GM18505 (cell line): ENCODE results near the gene KRTAP5-2.
"Not testable (repeated sequence)": the region's sequence is repeated elsewhere in the genome, so short reads cannot be mapped to it uniquely, and the experiment has no call there.

Experiments
- ATAC-seq: cut with Tn5 transposase; IDR thresholded peaks from one replicate; pipeline ENCODE4 v1.9.1; 2021; ENCODE audit not compliant: unreplicated experiment
- POLR2A ChIP-seq: IDR thresholded peaks from 4 replicates; pipeline ENCODE4 v1.6.1; 2011; ENCODE audit warnings: borderline replicate concordance; ENCODE audit not compliant: insufficient read depth, insufficient read length; ENCODE audit errors: extremely low read depth

KRTAP5-2 gene

DNA sequence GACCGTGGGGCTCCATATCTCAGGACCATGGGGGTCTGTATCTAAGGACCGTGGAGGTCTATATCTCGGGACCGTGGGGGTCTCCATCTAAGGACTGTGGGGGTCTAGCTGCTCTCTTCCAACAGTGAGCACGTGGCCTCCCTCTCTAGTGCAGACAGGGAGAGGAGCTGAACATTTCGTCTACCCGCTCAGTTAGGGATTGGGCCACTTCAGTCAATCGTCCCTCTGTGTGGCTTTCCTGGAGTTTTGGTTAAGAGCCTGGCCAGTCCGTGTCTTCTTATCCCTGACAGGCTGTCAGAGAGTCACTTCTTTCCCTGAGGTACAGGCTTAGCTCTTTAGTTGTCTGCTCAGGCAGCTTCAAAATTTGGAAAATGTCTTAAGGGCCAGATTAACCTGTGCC lies 16.1 kb downstream of the KRTAP5-2 start:
- ATAC-seq = no peak
- TF ChIP-seq POLR2A = no peak

DNA sequence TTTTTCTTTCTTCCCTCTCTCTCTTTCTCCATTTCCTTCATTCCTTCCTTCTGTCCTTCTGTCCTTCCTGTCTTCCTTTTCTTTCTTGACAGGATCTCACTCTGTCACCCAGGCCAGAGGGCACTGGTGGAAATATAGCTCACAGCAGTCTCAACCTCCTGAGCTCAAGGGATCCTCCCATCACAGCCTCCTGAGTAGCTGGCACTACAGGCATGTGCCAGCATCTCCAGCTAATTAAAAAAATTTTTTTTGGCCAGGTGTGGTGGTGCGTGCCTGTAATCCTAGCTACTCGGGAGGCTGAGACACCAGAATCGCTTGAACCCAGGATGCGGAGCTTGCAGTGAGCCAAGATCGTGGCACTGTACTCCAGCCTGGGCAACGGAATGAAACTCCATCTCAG lies 21.3 kb downstream of the KRTAP5-2 start:
- ATAC-seq = no peak
- TF ChIP-seq POLR2A = no peak

- ATAC-seq = not testable (repeated sequence)
These were observed 22.3 kb downstream of the KRTAP5-2 start for GRCh38 chr11:1575756-1576155.

- ATAC-seq = no peak
These were observed 23.2 kb downstream of the KRTAP5-2 start for GRCh38 chr11:1574933-1575242.

GRCh38 chr11:1574238-1574932 lies 23.7 kb downstream of the KRTAP5-2 start:
- peak; percentile 42 for ATAC-seq
- no peak for TF ChIP-seq POLR2A

More at GRCh38 chr11:1574933-1575242, 23.2 kb downstream of the KRTAP5-2 start:
- no peak for TF ChIP-seq POLR2A

- TF ChIP-seq POLR2A = no peak
- ATAC-seq = no peak
These were observed 24.2 kb downstream of the KRTAP5-2 start for GRCh38 chr11:1573903-1574237.

- no peak for ATAC-seq
- no peak for TF ChIP-seq POLR2A
These were observed 24.8 kb downstream of the KRTAP5-2 start for GRCh38 chr11:1573077-1573902.

- no peak for TF ChIP-seq POLR2A
- ATAC-seq = peak; percentile 65
These were observed 25.7 kb downstream of the KRTAP5-2 start, which contains the start of gene DUSP8 for GRCh38 chr11:1572197-1573076. Gene DUSP8, minus strand, starts transcription at chr11:1572271. Its CDS starts 6,445 bp downstream, at chr11:1565826.

DNA sequence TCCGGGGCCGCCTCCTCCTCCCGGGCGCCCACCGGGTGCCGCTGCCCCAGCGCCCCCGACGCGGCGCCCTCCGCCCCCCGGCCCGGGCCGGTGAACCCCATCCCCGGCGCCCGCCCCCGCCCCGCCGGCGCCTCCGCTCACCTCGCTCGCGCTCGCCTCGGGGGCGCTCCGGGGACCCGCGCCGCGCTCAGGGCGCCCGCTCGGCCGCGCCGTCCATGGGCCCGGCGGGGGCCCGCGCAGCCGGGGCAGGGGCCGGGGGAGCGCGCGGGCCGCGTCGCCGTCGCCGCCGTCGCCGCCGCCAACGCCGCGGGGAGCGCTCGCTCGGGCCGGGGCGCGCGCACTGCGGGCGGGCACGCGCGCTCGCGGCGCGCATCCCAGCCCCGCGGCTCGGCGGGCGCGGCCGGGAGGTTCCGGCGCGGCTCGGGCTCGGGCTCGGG lies 26.3 kb downstream of the KRTAP5-2 start:
- ATAC-seq = no peak
- TF ChIP-seq POLR2A = no peak

DNA sequence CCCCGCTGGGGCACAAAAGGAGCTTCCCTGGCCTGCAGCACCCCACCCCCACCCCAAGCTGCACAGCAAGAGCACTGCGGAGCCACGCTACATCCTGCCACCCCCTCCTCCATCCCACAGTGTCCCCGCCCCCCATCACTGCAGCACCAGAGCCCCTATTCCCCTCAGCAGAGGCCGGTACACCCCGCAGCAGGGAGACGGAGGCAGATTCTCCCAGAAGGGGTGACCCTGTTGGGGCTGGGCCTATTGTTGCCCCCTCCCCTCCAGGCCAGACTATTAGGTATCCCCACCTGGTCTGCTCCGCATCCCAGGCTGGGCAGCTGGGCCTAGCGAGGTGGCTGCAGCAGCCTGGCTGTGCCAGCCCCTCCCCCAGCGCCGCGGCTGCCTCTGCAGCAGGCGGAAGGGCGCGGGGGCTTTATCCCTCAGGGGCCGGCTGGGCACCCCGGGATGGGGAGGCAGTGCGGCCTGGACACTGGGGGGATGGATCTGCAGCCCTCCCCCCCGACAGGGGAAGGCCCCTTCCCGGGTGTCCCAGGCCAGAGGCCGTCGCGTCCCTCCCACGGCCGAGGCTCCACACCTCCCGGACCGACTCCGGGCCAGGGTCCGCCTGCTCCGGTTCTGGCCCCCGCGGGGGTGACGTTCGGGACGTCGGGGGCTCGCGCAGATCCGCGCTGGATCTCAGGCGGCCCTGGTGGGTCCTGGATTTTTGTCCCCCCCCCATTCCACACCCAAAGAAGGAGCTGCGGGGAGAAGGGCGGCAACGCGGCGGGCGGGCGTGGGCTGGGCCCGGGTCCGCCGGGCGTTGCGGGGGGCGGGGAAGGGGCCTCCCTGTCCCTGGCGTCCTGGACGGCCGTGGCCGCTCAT lies 27.0 kb downstream of the KRTAP5-2 start:
- TF ChIP-seq POLR2A = no peak
- ATAC-seq = no peak

- no peak for TF ChIP-seq POLR2A
- ATAC-seq = no peak
These were observed 27.6 kb downstream of the KRTAP5-2 start for GRCh38 chr11:1570531-1570895.

DNA sequence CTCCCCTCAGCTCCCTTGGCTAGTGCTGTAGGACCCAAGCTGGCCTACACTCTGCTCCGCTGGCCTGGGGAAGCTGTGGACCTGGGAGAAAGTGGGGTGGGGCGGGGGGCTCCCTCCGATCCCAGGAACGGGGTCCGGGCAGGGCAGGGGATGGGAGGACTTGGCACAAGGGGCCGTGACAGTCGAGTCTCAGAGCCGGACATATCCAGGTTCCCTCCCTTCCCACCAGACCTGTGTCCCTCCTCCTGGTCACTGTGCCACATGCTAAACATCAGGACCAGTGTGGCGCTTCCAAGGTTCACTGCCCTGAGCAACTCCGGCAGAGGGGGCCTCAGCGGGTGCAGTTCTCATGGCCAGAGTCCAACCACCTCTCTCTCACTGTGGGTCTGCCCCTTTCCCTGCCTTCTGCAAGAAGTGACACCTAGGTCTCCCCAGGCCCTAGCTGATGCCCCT lies 28.1 kb downstream of the KRTAP5-2 start:
- no peak for TF ChIP-seq POLR2A
- ATAC-seq = no peak
